Tibial nerve (tissue), 4 donors: ENCODE data around the gene PTOV1. TPM values are rescaled to one million over a fixed set of nuclear protein-coding genes. Genes with fewer than 3 reads are reported as not detected.
A peak's percentile ranks its signal among the peaks of the same experiment; 100 is the strongest.

Experiments
- DNase-seq, 2 donors: peaks; one replicate each; pipeline ENCODE4 v3.0.0-alpha.2; 2019; ENCODE audit warnings: low spot score in 2 of 2
- H3K27ac ChIP-seq, 4 donors: fragments of 200-600 bp; sonication (generic) in 3 of 4; one replicate each; pipeline ENCODE4 v1.5.1; 2017 to 2019; ENCODE audit warnings: mild to moderate bottlenecking in 1 of 4
- H3K27me3 ChIP-seq, 2 donors: fragments of 200-600 bp; sonication (generic) in 1 of 2; one replicate each; pipeline versions ENCODE4 v1.5.1 to v1.6.0; 2017 to 2019
- H3K36me3 ChIP-seq, 3 donors: fragments of 200-600 bp; sonication (generic); one replicate each; pipeline ENCODE4 v1.5.1; 2018 to 2019
- H3K4me1 ChIP-seq, 4 donors: fragments of 200-600 bp; sonication (generic) in 3 of 4; one replicate each; pipeline ENCODE4 v1.5.1; 2017 to 2019
- H3K4me3 ChIP-seq, 4 donors: fragments of 200-600 bp; sonication (generic) in 3 of 4; one replicate each; pipeline ENCODE4 v1.5.1; 2017 to 2019; ENCODE audit warnings: mild to moderate bottlenecking in 1 of 4, moderate library complexity in 1 of 4
- H3K9me3 ChIP-seq, 4 donors: fragments of 200-600 bp; sonication (generic) in 3 of 4; one replicate each; pipeline ENCODE4 v1.5.1; 2017 to 2019
- EP300 ChIP-seq, 2 donors: sonication (generic); formaldehyde crosslinking; IDR thresholded peaks; one replicate each; pipeline ENCODE4 v1.6.1; 2017; ENCODE audit warnings: antibody characterized with exemption in 2 of 2, mild to moderate bottlenecking in 1 of 2
- POLR2A ChIP-seq, 2 donors: fragments of 450-650 bp; IDR thresholded peaks; one replicate each; pipeline ENCODE4 v1.6.1; 2017; ENCODE audit warnings: antibody characterized with exemption in 2 of 2, mild to moderate bottlenecking in 2 of 2, moderate library complexity in 2 of 2
- WGBS, 2 donors: methylation state at CpG; one replicate each; pipeline ENCODE4 v1.1.5; 2018; 5-methylcytosine and 5-hydroxymethylcytosine counted together
- total RNA-seq, 4 donors: library from RNA; depleted of rRNA; stranded (reverse); fragments of >200 nt; gene quantifications; one replicate each; pipeline ENCODE4 v1.1.0, GENCODE V29; 2016
- TF ChIP-seq, protein P1 (sequence below), 5 experiments: fragments of 200-600 bp in 3 of 5; fragments of 450-650 bp in 2 of 5; sonication (generic) in 3 of 5; IDR thresholded peaks; one replicate each; pipeline ENCODE4 v1.5.1; 2016 to 2019; ENCODE audit warnings: antibody characterized with exemption in 5 of 5, mild to moderate bottlenecking in 3 of 5, moderate library complexity in 2 of 5

PTOV1 gene
- total RNA-seq, 4 donors from 2014 or later: 75.6 to 113 (median 91.9) TPM

DNA sequence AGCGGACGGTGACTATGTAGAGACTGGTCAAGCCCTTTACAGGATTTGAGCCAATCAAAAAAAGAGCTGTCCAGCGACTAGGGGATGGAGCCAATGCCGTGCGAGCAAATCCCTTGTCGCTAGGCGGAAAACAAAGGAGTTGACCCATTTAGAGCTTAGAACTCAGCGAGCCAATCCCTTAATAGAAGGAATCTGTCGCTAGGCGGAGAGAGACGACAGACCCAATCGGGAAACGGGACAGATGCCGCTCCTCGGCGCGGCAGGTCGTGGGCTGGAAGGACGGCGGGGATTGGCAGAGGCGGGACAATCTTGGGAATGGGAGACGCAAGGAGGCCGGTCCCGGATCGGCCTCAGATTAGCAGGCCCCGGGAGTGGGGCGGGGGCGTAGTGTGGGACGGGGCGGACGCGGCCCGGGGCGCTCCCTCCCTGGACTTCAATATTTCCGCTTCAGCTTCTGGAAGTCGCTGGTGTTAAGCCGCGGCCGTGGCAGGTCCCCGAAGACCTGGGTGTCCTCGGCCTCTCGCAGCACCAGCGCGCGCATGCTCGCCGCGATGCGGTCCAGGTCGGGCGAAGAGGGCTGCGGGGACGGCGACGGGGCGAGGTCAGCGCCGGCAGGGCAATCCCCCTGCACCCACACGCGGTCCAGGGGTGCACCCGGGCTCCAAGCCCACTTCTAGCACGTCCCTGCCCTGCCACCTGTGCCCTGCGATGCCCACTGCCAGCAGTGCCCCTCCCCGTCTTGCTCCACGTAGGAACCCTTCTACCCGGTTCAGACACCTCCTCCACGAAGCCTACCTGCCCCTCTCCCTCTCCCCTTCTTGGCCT, 18.7 kb downstream of the PTOV1 start:
- H3K4me1 ChIP-seq: peaks cover 0 to 79% (median 36%) of the 10 kb centered on the region in 4 donors

GRCh38 chr19:49870309-49870901, 19.4 kb downstream of the PTOV1 start:
- H3K4me1 ChIP-seq: peaks cover 0 to 79% (median 36%) of the 10 kb centered on the region in 4 donors

More for the DNA sequence above, 18.7 kb downstream of the PTOV1 start:
- Histone ChIP-seq H3K27me3 (no peaks in the 10 kb centered on the region), H3K36me3 (peaks cover 0 to 37% (median 0%) of the 10 kb centered on the region in 3 donors), H3K27ac (peak overlapping the region; percentile 83 to 97 (median 90)), H3K4me3 (peak overlapping the region; percentile 42 to 68 (median 63)), H3K9me3 (no peaks in the 10 kb centered on the region)
- DNase-seq: peak; percentile 92 to 96
- TF ChIP-seq, protein P1, sequence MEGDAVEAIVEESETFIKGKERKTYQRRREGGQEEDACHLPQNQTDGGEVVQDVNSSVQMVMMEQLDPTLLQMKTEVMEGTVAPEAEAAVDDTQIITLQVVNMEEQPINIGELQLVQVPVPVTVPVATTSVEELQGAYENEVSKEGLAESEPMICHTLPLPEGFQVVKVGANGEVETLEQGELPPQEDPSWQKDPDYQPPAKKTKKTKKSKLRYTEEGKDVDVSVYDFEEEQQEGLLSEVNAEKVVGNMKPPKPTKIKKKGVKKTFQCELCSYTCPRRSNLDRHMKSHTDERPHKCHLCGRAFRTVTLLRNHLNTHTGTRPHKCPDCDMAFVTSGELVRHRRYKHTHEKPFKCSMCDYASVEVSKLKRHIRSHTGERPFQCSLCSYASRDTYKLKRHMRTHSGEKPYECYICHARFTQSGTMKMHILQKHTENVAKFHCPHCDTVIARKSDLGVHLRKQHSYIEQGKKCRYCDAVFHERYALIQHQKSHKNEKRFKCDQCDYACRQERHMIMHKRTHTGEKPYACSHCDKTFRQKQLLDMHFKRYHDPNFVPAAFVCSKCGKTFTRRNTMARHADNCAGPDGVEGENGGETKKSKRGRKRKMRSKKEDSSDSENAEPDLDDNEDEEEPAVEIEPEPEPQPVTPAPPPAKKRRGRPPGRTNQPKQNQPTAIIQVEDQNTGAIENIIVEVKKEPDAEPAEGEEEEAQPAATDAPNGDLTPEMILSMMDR (IDR thresholded peaks at IDR 0.05): peak in 2 of 5 experiments; percentile 63 to 69
- TF ChIP-seq POLR2A (IDR thresholded peaks at IDR 0.05): peak; percentile 43 to 88
- TF ChIP-seq EP300 (IDR thresholded peaks at IDR 0.05): peak; percentile 90 to 92
- 1 to 2% methylated on average over 39 to 56 of the region's 67 CpGs for WGBS, 2 donors

GRCh38 chr19:49871349-49871985, 20.5 kb downstream of the PTOV1 start:
- no peaks in the 10 kb centered on the region for H3K27me3 ChIP-seq
- WGBS, 2 donors: 84 to 92% methylated on average over 16 to 17 of the region's 17 CpGs
- H3K36me3 ChIP-seq: peaks cover 0 to 38% (median 0%) of the 10 kb centered on the region in 3 donors
- no peak overlapping the region for H3K4me3 ChIP-seq
- TF ChIP-seq, protein P1 (IDR thresholded peaks at IDR 0.05): no peak
- TF ChIP-seq POLR2A (IDR thresholded peaks at IDR 0.05): no peak
- no peak for TF ChIP-seq EP300 (IDR thresholded peaks at IDR 0.05)
- no peak overlapping the region for H3K27ac ChIP-seq
- peaks cover 0 to 72% (median 28%) of the 10 kb centered on the region in 4 donors for H3K4me1 ChIP-seq
- DNase-seq: no peak
- H3K9me3 ChIP-seq: no peaks in the 10 kb centered on the region

More at GRCh38 chr19:49870309-49870901, 19.4 kb downstream of the PTOV1 start:
- peak overlapping the region; percentile 42 to 68 (median 63) for H3K4me3 ChIP-seq
- no peaks in the 10 kb centered on the region for H3K27me3 ChIP-seq
- peak overlapping the region; percentile 73 to 97 (median 89) for H3K27ac ChIP-seq
- no peak for DNase-seq
- H3K9me3 ChIP-seq: no peaks in the 10 kb centered on the region
- peaks cover 0 to 38% (median 0%) of the 10 kb centered on the region in 3 donors for H3K36me3 ChIP-seq
- TF ChIP-seq, protein P1 (IDR thresholded peaks at IDR 0.05): no peak
- no peak for TF ChIP-seq EP300 (IDR thresholded peaks at IDR 0.05)
- TF ChIP-seq POLR2A (IDR thresholded peaks at IDR 0.05): no peak
- 62 to 76% methylated on average over 8 to 15 of the region's 15 CpGs for WGBS, 2 donors

DNA sequence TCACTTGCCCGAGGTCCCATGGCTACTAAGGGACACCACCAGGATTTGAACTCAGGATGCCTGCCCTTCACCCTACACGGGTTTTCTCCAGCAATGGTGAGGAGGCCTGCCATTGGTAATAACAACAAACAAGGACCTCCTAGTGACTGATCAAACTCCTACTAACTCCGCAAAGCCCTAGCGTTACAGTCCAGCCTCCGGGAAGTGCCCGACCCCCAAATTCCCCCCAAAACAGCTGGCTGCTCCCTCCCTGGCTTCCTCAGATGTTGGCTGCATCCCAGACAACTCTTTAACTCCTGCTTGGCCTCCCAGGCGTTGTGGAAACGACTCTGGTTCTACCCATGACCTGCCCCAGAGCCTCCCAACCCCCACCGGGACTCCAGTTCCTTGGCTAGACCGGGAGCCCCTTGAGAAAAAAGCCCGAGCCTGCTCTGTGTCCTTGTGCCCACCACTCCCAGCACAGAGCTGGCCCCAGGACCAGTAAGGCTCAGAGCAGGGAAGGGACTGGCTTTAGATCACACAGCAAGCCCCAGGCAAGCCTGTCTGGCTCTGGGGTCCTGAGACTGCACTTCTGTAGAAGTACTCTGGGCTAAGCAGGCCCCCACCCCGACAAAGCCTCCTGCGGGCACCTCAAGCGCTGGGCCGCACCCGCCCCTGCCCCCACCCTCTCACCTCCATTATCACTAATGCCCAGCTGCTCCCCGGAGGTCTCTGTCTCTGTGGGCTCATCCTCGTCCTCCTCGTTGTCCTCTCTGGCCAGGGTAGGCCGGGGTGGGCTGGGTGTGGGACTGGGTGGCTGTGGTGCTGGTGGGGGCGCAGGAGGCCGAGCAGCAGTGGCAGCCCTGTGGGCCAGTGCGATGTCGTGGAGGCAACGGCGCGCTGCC, 21.5 kb downstream of the PTOV1 start:
- Histone ChIP-seq H3K27ac (peak overlapping the region in 1 of 4 donors; percentile 20), H3K36me3 (peaks cover 0 to 38% (median 0%) of the 10 kb centered on the region in 3 donors), H3K4me3 (no peak overlapping the region), H3K9me3 (no peaks in the 10 kb centered on the region), H3K27me3 (no peaks in the 10 kb centered on the region), H3K4me1 (peaks cover 0 to 67% (median 25%) of the 10 kb centered on the region in 4 donors)
- TF ChIP-seq, protein P1 (IDR thresholded peaks at IDR 0.05): no peak
- TF ChIP-seq POLR2A (IDR thresholded peaks at IDR 0.05) (no peak), EP300 (IDR thresholded peaks at IDR 0.05) (no peak)
- no peak for DNase-seq
- WGBS, 2 donors: 74 to 77% methylated on average over 15 to 22 of the region's 27 CpGs
